ENCODE results near the gene BMP7.
"Not testable (repeated sequence)": the region's sequence is repeated elsewhere in the genome, so short reads cannot be mapped to it uniquely, and the experiment has no call there.

Gene BMP7

DNA sequence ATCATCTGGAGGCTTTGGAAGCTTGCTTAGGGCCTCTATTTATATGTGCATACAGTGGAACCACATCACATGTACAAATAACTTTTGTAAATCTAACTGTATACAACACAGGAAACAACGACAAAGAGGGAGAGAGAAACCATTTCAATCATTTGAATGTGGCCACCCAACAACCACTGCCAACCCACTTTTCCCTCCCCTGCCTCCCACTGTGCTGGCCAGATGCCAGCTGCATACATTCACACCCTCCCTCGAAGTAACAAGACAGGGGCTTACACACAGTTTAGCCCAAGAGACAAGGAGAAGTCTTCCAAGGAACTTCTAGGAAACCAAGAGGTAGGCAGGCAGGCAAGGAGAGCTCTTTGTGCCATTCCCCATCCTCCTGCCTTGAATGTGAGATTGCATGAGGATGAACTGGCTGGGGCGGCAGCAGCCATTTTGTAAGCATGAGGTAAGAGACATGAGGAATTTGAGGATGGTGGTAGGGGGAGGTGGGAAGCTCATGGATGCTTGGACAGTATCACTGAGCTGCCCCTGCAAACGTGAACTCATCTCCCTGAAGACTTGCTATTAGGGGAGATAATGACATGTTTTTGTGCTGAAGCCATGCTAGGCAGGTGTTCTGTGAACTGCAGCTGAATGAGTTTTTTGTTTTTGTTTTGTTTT, 18.2 kb downstream of the BMP7 start:
- no peak for DNase-seq

DNA sequence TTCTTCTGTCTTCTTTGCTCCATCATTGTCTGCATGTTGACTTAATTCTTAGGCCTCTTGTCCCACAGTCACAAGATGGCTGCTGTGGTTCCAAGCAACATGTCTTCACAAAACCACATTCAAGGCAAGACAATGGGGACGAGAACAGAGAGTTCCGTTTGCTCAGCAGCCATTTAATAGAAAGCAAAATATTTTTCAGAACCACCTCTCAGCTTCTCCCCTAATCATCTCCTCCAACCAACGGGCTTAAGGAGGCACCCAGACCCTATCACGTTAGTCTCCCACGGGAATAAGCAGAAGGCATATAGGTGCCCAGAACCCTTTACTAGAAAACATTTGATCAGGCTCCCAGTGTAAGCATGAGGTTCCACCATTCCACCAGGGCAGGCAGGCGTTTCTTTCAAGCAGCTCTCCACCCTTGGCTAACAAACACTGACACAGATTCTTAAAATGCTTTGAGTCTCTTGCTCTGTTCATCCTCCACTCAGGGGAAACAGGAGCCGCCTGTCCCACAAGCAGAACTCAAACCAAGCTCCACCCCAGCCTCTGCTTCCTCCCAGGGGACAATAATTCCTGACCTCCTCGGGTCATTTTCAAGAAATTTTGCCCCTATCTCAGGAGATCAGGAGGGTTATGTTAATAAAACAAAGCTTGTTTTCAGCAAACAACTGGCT, 19.0 kb downstream of the BMP7 start:
- no peak for DNase-seq

DNA sequence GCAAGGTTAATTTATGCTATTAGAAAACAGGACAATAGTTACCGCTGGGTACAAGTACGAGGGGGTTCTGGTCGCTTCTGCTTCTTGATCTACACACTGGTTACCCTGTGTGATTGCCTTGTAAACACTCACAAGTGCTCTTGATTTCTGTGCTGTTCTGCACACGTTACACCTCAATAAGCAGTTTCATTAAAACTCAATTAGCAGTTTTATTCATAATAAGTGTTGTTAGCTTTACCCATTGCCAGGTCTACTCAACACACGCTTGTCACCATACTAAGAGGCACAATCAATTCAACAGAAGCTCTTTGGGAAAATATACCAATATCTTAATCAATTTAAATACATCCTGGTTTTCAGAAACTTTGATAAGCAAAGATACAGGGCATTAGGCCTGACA, 20.4 kb downstream of the BMP7 start:
- DNase-seq: no peak

- no peak for DNase-seq
These were observed 21.7 kb downstream of the BMP7 start for GRCh38 chr20:57244627-57245214.

DNA sequence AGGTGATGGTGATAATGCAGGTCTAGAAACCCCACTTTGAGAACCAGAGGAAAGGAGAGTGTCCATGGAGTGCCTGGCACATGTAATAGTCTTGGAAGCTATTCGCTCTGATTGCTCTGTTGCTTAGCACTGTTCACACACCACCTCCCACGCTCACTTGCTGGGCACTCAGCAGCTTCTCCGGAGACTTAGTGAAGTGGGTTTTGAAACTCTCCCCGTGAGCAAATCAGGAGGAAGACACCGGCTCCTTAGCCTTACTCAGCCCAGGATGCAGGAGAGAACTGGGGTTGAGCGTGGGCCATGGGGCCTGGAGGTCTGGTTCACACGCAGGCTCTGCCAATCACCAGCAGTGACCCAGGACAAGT, 22.2 kb downstream of the BMP7 start:
- DNase-seq: no peak

GRCh38 chr20:57243480-57244220, 22.8 kb downstream of the BMP7 start:
- no peak for DNase-seq

GRCh38 chr20:57242414-57242813, 24.0 kb downstream of the BMP7 start:
- no peak for DNase-seq

DNA sequence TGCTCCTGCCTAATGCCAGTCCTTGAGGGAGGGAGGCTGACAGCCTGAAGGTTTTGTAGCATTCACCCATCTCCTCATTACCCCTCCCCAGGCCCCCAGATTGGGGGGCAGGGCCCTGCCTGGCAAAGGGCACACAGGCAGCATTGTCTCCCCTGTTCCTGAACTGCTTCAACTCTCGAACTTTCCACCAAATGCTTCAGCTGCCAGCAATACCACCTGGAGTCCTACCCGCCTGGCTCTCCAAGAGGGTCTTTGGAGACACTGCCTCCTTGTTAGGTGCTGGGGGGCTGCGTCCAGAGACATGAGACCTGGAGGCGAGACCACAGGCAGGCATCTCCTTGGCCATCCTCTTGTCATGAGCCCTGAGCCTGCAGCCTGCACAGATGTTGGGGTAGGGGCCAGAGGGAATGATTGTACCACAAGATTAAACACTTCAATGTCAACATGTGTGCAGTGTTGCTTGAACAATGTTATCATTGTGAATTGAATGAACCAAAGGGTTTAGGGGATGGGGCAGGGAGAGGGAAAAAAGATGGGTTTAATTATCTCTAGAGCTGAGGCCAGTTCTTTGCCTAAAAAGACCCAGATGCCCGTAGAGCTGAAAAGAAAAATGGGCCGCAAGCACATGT, 25.0 kb downstream of the BMP7 start:
- no peak for DNase-seq

- DNase-seq: no peak
These were observed 25.7 kb downstream of the BMP7 start for GRCh38 chr20:57240581-57241362.

GRCh38 chr20:57239725-57240124, 26.7 kb downstream of the BMP7 start:
- not testable (repeated sequence) for DNase-seq

DNA sequence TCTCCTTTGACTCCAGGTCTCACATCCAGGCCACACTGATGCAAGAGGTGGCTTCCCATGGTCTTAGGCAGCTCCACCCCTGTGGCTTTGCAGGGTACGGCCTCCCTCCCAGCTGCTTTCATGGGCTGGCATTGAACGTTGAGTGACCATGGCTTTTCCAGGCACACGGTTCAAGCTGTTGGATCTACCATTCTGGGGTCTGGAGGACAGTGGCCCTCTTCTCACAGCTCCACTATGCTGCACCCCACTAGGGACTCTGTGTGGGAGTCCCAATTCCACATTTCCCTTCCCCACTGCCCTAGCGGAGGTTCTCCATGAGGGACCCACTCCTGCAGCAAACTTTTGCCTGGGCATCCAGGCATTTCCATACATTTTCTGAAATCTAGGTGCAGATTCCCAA, 27.1 kb downstream of the BMP7 start:
- DNase-seq: not testable (repeated sequence)

- DNase-seq: no peak
These were observed 28.4 kb downstream of the BMP7 start for GRCh38 chr20:57238089-57238488.

DNA sequence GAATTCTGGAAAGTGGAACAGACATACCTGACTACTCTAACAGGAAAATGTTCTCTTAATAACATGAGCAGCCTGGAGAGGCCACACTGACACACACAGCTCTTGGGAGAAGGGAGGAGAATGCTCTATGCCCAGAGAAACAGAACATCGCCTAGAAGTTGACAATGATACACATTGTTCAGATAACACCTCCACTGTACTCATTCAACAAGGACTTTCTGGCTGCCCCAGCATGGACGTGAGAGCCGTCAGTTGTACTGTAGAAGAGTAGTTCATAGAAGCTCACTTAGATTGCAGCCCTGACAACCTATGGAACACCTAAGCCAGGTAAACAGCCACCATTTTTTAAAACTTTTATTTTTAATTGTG, 28.9 kb downstream of the BMP7 start:
- no peak for DNase-seq

- DNase-seq: no peak
These were observed 29.4 kb downstream of the BMP7 start for GRCh38 chr20:57236813-57237584.

- no peak for DNase-seq
These were observed 31.7 kb downstream of the BMP7 start for GRCh38 chr20:57234556-57235251.

- no peak for DNase-seq
These were observed 34.5 kb downstream of the BMP7 start for GRCh38 chr20:57231951-57232428.

GRCh38 chr20:57231161-57231560, 35.3 kb downstream of the BMP7 start:
- no peak for DNase-seq

GRCh38 chr20:57230247-57230646, 36.2 kb downstream of the BMP7 start:
- DNase-seq: no peak

DNA sequence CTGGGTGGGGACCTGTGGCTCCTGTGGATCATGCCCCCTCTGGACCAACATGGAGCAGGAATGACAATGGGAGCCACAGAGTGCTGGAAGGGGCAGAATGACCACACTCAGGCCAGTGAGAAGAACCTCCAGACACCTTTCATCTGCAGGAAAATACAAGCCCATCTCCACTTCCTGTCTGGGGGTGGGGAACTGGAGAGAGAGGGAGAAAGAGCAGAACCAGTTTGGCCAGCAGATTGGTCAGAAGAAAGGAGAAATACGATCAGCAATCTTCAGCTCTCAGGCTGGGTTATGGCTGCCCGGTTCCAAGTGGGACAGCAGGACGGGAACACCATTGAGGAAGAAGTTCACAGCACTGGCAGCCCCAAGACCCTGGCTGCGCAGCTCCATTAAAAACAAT, 37.0 kb downstream of the BMP7 start:
- no peak for DNase-seq

DNA sequence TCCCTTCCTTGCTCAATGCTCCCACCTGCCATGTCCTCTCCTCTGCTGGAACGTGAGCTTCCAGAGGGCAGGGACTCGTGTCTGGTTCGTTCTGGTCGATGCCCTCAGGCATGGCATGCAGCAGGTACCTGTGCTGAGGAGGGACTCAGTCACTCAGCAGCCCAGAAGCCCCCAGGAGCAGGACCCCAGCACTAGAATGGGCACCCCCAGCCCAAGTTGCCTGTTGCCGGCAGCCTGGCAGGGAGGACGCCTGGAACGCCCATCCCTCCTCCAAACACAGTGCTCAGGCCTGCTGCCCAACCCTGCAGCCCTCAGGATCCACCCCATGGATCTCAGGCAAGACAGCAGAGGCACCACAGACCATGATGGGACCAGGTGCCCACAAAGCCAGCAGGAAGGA, 40.6 kb downstream of the BMP7 start:
- DNase-seq: no peak

- no peak for DNase-seq
These were observed 41.2 kb downstream of the BMP7 start for GRCh38 chr20:57225197-57225733.

Data from central memory CD4-positive, alpha-beta T cell (primary cell).